Left hindlimb (tissue), 1 donor: ENCODE measurements around the gene SPTLC3.

ENCODE experiments used
- DNase-seq: peaks from one replicate; pipeline ENCODE4 v3.0.0-alpha.2; 2018

Gene SPTLC3

DNA sequence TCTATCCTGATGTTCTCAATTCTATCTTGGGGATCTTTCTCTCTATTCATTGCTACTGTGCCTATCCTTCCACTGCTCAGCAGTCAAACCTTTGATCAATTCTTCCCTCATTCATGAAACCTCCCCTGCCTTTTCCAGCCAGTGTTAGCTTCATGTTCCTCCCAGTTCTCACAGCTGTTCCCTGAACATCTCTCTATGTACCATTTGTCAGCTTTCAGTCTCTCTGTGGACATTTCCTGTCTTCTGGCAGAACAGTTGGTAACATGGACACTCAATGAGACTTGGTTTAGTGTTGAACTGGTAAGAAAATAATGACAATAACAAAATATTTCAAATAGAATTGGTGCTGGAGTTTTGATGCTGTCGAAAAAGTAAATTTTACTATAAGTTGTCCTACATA lies 26.2 kb downstream of the SPTLC3 start:
- DNase-seq, result no peak

GRCh38 chr20:13035399-13036152 lies 26.8 kb downstream of the SPTLC3 start:
- DNase-seq, result no peak

DNA sequence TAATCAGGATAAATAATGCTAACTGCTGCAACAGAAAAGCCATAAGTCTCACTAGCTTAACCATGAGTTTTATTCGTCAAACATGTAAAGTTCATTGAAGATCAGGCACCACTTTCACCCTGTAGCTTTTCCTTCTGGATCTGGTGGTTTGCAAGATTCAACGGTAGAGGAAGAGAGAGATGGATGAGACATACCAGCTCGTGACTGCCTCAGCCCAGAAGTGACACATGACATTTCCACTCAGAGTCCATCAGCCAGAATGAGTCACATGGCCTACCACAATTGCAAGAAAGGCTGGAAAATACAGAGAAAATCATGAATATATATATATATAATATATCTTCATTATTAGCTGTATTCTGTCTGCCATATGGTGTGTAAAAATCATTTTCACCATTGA lies 29.0 kb downstream of the SPTLC3 start:
- no peak for DNase-seq

GRCh38 chr20:13041574-13042457 lies 33.0 kb downstream of the SPTLC3 start:
- no peak for DNase-seq

DNA sequence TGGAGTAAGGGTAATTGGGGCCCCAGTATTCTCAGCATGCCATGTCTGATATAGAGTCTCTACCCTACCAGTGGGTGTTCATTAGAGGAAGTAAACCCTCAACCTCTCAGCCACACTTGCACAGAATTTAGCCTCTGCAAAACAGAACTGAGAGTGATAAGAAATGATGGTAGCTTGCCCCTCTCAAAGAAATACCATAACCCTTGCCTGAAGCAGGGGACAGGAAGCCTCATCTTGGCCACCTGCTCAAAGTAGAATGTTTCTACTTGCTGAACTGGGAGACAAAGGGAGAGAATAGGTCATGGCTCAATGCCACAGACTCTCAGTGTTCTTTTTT lies 33.7 kb downstream of the SPTLC3 start:
- DNase-seq, result no peak

- DNase-seq, result no peak
These were observed 37.6 kb downstream of the SPTLC3 start for GRCh38 chr20:13046409-13046808.

DNA sequence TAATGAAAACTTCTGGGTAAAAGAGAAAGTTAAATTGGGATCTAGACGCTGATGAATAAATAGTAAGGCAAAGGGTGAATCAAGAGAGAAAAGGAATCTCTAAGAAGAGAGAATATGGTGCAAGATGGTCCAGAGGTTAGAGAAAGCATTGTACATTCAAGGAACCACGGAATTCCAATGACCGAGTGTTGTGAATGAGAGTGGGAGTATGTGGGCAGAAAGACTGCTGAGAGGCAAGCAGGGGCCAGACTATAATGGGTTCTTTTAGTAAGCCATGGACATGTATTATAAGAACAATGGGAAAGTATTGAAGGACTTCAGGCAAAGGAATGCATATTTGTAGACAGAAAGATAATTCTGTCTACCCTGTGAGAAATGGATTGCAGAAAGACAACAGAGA lies 45.2 kb downstream of the SPTLC3 start:
- DNase-seq, result no peak

DNA sequence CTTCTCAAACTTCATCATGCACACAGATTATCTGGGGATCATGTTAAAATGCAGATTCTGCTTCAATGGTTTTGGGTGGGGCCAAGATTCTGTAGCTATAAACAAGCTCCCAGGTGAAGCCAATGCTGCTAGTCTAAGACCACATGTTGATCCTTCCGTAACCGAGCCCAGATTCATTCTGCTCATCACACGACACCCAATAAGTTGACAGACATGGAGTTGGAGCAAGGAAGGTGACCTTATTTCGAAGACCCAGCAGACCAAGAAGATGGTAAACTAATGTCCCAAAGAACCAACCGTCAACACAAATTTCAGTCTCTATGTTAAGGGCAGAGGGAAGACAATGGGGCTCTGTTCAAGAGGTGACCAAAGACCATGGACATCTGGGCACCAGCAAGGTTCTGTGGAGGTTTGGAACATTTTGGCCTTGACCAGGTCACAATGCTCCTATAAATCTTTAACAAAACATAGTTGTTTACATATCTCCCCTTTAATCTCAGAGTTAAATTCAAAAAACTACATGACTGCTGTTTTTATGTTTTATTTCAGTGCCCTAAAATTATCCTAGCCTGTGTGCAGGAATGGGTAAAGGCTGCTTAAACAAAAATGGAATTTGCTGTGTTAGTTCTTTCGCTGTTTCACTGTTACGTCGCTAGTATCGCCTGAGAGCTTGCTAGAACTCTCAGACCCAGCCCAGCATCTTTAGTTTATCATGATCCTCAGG lies 50.1 kb downstream of the SPTLC3 start:
- no peak for DNase-seq

DNA sequence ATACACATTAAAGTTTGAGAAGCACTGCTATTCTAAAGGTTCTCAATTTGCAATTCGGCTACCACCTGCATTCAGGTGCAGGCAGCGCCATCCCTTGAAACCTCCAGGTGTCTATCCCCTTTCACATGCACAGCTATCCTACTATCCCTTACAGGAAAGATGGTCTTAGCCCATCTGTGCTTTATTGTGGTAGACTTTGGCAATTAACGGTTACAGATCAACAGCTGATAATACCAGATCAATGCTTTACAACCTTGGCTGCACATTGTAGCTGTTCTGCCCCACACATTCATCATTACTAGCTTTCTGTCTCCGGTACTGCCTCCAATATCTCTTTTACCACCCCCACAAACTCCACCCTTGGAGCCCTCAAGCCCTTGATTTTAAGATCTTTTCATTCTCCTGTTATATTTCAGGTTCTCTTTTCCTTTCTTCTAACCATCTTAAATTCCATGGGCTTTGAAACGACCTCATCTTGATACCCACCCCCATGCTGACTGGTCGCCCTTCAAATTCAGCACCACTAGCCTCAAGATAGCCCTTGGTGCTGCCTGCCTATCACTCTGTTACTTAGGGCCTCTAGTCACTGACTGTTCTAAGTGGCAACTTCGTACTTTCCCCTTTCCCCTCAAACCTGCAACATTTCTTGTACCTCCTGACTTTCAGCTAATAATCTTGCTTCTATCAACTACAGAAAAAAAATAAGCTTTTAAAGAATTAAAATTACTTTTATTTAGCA lies 50.8 kb downstream of the SPTLC3 start:
- no peak for DNase-seq

GRCh38 chr20:13060327-13060726 lies 51.6 kb downstream of the SPTLC3 start:
- DNase-seq, result no peak

DNA sequence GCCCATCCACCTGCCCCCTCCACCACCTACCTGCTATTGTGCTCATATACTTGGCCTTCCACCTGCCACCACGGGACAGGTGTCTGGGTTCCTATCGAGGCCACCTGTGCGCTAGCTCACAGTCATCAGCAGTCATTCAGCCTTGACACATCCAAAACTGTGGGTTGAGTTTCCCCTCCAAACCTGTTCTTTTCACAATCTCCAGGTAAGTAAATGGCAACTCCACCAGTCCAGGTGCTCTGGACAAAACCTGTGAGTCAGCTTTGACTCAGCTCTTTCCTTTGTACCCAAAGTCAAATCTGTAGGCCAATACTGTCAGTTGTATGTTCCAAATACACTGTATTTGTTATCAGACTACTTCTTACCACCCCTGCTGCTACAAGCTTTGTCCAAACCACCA lies 52.6 kb downstream of the SPTLC3 start:
- no peak for DNase-seq

DNA sequence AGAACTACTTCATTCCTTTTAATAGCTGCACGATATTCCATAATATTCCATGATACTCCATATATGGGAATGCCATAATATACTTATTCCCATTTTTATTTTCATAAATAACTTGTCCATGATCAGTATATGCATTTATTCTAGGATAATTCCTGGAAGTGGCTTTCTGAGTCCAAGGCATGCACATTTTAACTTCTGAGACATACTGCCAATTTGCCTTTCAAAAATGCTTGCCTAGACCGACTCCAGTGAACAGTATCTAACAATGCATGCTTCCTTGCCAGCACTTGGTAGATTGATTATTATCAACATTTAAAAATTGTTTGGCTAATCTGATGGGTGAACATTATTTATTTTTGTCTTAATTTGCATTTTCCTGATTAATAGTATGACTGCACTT lies 54.0 kb downstream of the SPTLC3 start:
- no peak for DNase-seq

DNA sequence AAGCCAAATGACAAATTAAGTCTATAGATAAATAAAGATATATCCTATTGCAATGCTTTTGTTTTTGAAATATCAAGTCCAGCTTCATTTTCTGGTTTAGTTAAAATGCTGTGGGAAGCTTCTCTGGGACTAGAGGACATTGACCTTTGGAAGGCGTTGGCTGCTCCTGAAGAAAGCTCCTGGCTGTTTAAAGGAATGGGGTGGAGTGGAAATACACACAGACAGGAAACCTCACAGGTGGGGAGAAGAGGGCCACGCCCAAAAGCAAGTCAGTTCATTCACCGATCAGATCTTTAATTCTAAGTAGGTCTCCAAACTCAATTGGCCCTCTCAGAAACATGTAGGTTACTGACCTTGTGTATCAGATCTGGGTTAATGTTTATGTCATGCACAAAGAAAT lies 59.6 kb downstream of the SPTLC3 start:
- DNase-seq, result no peak

GRCh38 chr20:13081877-13082276 lies 73.1 kb downstream of the SPTLC3 start:
- DNase-seq, result no peak

DNA sequence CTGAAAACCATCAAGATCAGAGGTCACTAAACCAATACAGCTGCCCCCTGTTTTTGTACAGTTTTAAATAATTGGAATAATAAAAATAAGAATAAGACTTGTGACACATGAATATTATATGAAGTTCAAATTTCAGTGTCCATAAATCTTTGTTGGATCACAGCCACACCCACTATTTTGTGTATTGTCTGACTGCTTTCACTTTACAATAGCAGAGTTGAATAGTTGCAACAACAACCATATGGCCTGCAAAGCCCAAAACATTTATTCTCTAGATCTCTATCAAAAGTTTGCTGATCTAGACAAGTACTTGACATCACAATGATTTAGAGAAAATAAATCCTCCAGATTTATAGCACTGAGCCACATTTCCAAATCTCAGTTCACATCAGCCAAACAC lies 73.6 kb downstream of the SPTLC3 start:
- DNase-seq, result no peak

GRCh38 chr20:13085275-13085674 lies 76.5 kb downstream of the SPTLC3 start:
- no peak for DNase-seq

DNA sequence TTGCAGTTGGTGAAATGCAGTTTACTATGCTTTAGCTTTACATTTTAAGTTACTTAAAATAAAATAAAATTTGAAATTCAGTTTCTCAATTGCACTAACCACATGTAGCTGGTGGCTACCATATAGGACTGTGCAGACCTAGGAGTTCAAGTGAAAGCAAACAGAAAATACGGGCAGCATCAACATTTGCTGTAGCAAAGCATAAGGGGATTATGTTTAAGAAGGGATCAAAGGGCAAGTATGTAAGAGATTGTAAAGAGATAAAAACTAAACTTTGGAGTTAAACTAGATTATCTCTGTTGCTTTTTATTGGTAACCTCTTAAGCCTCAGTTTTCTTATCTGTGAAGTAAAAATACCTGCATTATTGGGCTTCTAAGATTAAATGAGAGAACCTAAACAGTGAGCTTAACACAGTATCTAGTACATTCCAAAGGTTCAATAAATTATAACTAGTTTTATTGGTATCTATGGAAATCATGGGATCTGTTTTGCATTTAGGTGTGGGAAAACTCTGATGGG lies 81.2 kb downstream of the SPTLC3 start:
- DNase-seq, result no peak

DNA sequence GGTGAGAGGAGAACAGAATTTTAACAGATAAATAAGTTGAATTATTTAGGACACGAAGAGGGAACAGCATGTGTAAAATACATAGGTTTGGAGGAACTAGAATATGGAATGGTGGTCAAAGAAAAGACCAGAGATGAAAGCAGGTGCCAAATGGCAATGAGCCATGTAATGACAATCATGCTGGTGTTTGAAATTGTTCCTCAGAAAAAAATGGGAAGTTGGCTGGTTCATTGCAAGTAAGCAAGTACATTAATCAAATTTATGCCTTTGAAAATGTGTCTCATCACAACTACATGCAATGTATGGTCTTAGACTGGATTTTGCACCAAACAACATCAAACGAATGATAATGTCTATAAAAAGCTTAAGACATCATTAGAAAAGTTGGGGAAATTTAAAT lies 83.3 kb downstream of the SPTLC3 start:
- DNase-seq, result no peak

DNA sequence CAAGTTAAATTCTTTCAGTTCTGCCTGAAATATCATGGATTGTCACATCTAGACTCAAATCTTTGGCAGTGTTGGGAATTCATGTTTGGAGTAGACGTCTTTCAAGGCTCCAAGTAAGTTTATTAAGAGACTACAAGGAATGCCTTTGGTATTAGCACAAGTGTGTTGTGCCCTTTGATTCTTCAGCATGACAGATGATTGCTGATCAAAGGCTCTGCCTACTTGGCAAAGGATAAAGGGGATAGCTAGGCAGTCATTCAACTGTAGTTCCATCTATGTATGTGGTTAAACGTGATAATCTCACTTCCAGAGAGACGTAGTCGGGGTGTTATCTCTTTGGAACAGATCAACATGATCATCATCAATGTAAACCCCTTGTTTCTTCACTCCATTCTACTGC lies 86.2 kb downstream of the SPTLC3 start:
- DNase-seq, result no peak

GRCh38 chr20:13098720-13099355 lies 90.1 kb downstream of the SPTLC3 start:
- DNase-seq, result no peak

- no peak for DNase-seq
These were observed 90.9 kb downstream of the SPTLC3 start for GRCh38 chr20:13099676-13100075.

- DNase-seq, result no peak
These were observed 92.5 kb downstream of the SPTLC3 start for GRCh38 chr20:13101276-13101675.
